Heart left ventricle (tissue), 13 donors: ENCODE data around the gene TMEM109.

ENCODE experiments used
- POLR2A ChIP-seq, 2 donors: fragments of 450-650 bp; IDR thresholded peaks; one replicate each; pipeline ENCODE4 v1.6.1; 2017; ENCODE audit warnings: antibody characterized with exemption in 2 of 2, mild to moderate bottlenecking in 2 of 2, moderate library complexity in 2 of 2
- TF ChIP-seq, protein P1 (sequence below), 12 donors: fragments of 200-600 bp; sonication (generic) in 4 of 12; IDR thresholded peaks; one replicate each; pipeline versions ENCODE4 v1.5.0 to v1.8.0; 2018 to 2022; ENCODE audit warnings: antibody characterized with exemption in 12 of 12, mild to moderate bottlenecking in 5 of 12
- donor health status: ischemic (EF 13 %, LVEDD 7.1; RV severe dilation, severe dysfunction).
- donor health status: DM: no; HTN: yes; CAD: no.
- donor health status: DM: no; HTN: no; CAD: no.
- donor health status: ischemic (EF 25% LVEDD 6.9; RV normal size, moderate dysfunction).
- donor health status: ischemic (EF 25% LVEDD 5.7; RV mildly dilated, moderate dysfunction).
- donor health status: ischemic (EF 35%, LVEDD 5.7; RV mildly dilated, moderate dysfunction).
- donor health status: nonischemic (EF 11% LVEDD 7.7; RV severe dilation, severe dysfunction).
- donor health status: DM: yes; HTN: yes; CAD: no.
- donor health status: PGD.
- donor health status: ischemic (EF 29% LVEDD 5.4; RV normal size, mild dysfunction).
- donor health status: nonischemic (EF 23%, LVEDD 6.1; RV moderate dilation, normal function).

DNA sequence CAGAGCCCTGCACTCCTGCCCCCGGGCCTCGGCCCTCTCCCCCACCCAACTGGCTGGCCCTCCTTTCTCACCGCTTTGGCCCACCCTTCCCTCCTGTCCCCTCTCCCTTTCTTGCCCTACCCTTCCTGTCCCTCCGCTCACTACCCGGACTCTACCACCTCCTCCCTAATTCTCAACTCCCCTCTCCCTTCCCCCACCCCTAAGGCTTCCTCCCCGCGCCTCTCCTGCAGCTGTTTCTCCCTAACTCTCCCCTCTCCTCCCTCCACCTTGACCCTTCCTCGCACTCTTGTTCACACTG is 37.6 kb downstream of the TMEM109 start:
- TF ChIP-seq, protein P1, sequence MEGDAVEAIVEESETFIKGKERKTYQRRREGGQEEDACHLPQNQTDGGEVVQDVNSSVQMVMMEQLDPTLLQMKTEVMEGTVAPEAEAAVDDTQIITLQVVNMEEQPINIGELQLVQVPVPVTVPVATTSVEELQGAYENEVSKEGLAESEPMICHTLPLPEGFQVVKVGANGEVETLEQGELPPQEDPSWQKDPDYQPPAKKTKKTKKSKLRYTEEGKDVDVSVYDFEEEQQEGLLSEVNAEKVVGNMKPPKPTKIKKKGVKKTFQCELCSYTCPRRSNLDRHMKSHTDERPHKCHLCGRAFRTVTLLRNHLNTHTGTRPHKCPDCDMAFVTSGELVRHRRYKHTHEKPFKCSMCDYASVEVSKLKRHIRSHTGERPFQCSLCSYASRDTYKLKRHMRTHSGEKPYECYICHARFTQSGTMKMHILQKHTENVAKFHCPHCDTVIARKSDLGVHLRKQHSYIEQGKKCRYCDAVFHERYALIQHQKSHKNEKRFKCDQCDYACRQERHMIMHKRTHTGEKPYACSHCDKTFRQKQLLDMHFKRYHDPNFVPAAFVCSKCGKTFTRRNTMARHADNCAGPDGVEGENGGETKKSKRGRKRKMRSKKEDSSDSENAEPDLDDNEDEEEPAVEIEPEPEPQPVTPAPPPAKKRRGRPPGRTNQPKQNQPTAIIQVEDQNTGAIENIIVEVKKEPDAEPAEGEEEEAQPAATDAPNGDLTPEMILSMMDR (IDR thresholded peaks at IDR 0.05) = no peak
- no peak for TF ChIP-seq POLR2A (IDR thresholded peaks at IDR 0.05)
